Rectal smooth muscle tissue (tissue), 1 donor: ENCODE data around the gene GRIK1.

Experiments used
- H3K27ac ChIP-seq: one replicate; pipeline ENCODE4 v1.7.0; 2013; ENCODE audit warnings: low read depth, low read length, inconsistent platforms
- H3K27me3 ChIP-seq: one replicate; pipeline ENCODE4 v1.7.0; 2013; ENCODE audit warnings: low read length; ENCODE audit not compliant: control insufficient read depth, insufficient read depth
- H3K36me3 ChIP-seq: one replicate; pipeline ENCODE4 v1.7.0; 2013; ENCODE audit warnings: low read length; ENCODE audit not compliant: control insufficient read depth, insufficient read depth
- H3K4me1 ChIP-seq: one replicate; pipeline ENCODE4 v1.7.0; 2013; ENCODE audit warnings: low read length; ENCODE audit not compliant: control insufficient read depth, insufficient read depth
- H3K4me3 ChIP-seq: one replicate; pipeline ENCODE4 v1.7.0; 2013; ENCODE audit warnings: low read length
- H3K9ac ChIP-seq: one replicate; pipeline ENCODE4 v1.7.0; 2013; ENCODE audit warnings: low read length

GRIK1 gene

DNA sequence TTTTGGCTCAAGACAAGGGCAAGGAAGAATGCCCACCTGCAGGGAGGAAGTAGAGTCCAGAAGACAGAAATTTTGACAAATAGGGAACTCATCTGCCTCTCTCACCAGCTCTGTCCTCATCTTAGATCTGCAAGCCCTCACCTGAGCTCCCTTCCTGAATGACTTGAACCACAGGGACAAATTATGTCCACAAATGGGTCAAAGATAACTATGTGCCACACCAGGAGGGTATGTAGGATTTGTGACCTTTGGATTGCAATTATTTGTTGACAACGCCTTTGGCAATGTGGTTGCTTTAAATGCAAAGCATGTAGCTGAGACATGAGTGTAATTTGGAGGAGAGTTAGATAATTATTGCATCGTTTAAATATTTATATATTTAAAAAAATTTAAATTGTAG lies 79.5 kb downstream of the GRIK1 start:
- Histone ChIP-seq H3K36me3 (no peaks in the 10 kb centered on the region), H3K27ac (no peak overlapping the region), H3K9ac (no peak overlapping the region), H3K4me3 (no peak overlapping the region), H3K27me3 (no peaks in the 10 kb centered on the region), H3K4me1 (no peaks in the 10 kb centered on the region)

DNA sequence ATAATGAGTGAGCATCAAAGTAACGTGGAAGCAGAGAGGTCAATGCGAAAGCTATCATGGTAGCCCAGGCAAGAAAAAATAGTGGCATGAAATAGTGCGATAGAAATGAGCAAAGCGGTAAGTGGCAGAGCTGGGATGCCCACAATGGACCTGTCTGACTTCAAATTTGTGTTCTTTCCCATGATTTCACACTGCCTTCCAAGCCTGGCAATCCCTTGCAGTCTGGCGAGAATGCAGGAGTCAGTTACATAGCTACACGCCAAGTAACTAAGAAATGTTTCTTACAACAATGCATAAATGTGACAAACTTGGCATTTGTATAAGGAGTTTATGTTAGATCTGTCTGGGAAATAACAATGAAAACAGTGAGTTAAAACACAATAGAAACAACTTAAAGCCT lies 82.6 kb downstream of the GRIK1 start:
- Histone ChIP-seq H3K27ac (no peak overlapping the region), H3K36me3 (no peaks in the 10 kb centered on the region), H3K9ac (no peak overlapping the region), H3K27me3 (no peaks in the 10 kb centered on the region), H3K4me1 (no peaks in the 10 kb centered on the region), H3K4me3 (no peak overlapping the region)

DNA sequence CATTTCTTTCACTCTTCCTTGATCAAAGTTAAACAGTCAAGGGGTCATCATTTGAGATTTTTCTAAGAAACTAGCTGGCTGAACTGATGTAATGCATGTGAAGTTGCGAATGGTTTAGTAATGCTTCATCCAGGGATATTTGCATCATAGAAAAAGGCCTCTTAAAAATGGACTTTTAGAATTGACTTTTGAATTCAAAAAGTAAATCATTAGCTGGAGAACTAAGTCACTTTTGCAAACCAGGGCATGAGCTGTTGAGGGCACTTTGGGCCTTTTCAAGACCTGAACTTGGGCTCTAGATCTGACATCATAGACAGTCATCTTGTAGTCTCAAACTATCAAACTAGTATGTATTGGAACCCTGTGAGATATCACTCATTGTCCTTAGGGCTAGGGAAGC lies 85.0 kb downstream of the GRIK1 start:
- no peaks in the 10 kb centered on the region for H3K27me3 ChIP-seq
- no peak overlapping the region for H3K27ac ChIP-seq
- no peaks in the 10 kb centered on the region for H3K4me1 ChIP-seq
- H3K4me3 ChIP-seq = no peak overlapping the region
- no peak overlapping the region for H3K9ac ChIP-seq
- no peaks in the 10 kb centered on the region for H3K36me3 ChIP-seq

DNA sequence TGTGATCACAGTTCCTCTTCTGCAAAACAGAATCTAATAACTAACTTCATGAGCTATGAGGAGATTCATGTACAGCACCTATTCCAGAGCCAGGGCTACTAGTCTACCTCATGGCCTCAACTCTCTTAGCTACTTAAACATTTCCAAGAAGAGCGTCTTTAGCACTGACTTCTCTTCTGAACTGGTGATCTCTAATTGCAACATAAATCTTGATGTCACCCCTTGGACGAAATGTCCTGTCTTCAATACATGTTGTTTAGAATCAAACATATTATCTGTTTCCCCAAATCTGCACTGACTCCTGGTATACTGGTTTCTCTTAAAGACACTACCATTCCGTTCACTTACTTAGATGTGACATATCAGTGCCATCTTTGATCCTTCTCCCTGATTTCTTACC lies 88.2 kb downstream of the GRIK1 start:
- H3K9ac ChIP-seq = no peak overlapping the region
- H3K27ac ChIP-seq = no peak overlapping the region
- H3K4me3 ChIP-seq = no peak overlapping the region
- no peaks in the 10 kb centered on the region for H3K4me1 ChIP-seq
- no peaks in the 10 kb centered on the region for H3K36me3 ChIP-seq
- no peaks in the 10 kb centered on the region for H3K27me3 ChIP-seq

DNA sequence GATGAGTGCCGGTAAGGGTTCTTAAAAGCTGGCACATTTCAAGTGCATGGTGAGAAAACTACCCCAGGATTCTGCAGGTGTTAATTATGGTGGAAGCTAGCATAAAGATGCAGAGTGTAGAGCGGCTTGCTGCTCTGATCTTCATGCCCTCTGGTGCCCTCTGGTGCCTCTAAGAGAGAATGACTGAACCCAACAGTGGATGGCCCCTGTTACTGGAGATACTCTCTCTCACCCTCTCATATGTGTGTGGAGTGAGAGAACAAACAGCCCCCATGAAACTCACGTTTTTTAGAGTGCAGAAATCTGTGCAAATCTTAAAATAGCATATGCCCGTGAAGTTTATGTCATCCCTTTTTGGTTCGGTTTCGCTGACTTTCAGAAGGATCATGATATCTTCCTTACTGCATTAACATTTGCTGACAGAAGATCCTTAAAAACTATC lies 90.0 kb downstream of the GRIK1 start:
- no peak overlapping the region for H3K9ac ChIP-seq
- H3K4me1 ChIP-seq = no peaks in the 10 kb centered on the region
- H3K27me3 ChIP-seq = no peaks in the 10 kb centered on the region
- H3K36me3 ChIP-seq = no peaks in the 10 kb centered on the region
- no peak overlapping the region for H3K27ac ChIP-seq
- H3K4me3 ChIP-seq = no peak overlapping the region

DNA sequence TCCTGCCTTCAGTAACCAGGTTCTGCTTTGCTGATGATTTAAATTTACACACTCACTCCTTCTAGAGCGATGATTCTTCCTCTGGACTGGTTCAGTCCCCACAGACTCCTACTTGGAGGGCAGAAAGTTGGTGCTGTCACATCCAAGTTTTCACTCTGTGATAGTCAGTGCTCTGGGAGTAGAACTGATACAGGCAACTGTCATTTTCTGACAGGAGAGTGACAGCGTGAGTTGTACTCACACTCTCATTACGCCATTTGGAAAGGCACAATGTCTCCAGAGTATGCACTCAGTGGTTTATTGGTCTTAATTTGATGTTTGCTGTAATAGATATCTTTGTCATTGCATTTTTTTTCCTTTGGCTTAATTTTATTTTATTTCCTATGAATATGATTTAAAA lies 96.0 kb downstream of the GRIK1 start:
- Histone ChIP-seq H3K9ac (no peak overlapping the region), H3K27me3 (no peaks in the 10 kb centered on the region), H3K4me1 (no peaks in the 10 kb centered on the region), H3K36me3 (no peaks in the 10 kb centered on the region), H3K4me3 (no peak overlapping the region), H3K27ac (no peak overlapping the region)

DNA sequence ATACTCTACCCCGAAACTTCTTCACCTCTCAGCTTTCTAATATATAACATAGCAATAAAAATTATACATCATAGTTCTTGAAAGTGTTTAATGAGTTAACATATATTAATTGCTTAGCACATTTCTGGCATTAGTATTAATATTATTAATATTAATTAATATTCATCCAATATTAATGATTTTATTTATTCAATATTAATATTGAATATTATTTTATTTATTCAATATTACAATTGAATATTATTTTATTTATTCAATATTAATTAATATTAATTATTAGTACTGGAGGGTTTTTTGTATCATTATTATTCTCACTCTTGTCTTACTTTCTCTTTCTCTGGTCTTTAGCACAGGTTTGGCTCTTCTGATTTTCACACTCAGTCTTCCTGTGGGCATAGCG lies 105.2 kb downstream of the GRIK1 start:
- no peak overlapping the region for H3K9ac ChIP-seq
- no peak overlapping the region for H3K4me3 ChIP-seq
- H3K36me3 ChIP-seq = no peaks in the 10 kb centered on the region
- no peak overlapping the region for H3K27ac ChIP-seq
- no peaks in the 10 kb centered on the region for H3K27me3 ChIP-seq
- H3K4me1 ChIP-seq = no peaks in the 10 kb centered on the region

DNA sequence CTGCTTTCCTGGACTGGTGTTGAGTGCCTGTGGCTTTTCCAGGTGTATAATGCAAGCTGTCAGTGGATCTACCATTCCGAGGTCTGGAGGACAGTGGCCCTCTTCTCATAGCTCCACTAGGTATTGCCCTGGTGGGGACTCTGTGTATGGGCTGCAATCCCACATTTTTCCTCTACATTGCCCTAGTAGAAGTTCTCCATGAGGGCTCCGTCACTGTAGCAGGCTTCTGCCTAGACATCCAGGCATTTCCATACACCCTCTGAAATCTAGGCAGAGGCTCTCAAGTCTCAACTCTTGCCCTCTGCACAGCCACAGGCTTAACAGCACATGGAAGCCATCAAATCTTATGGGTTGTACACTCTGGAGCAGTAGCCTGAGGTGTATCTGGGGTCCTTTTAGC lies 107.6 kb downstream of the GRIK1 start:
- Histone ChIP-seq H3K27ac (no peak overlapping the region), H3K27me3 (no peaks in the 10 kb centered on the region), H3K9ac (no peak overlapping the region), H3K4me3 (no peak overlapping the region), H3K4me1 (no peaks in the 10 kb centered on the region), H3K36me3 (no peaks in the 10 kb centered on the region)

DNA sequence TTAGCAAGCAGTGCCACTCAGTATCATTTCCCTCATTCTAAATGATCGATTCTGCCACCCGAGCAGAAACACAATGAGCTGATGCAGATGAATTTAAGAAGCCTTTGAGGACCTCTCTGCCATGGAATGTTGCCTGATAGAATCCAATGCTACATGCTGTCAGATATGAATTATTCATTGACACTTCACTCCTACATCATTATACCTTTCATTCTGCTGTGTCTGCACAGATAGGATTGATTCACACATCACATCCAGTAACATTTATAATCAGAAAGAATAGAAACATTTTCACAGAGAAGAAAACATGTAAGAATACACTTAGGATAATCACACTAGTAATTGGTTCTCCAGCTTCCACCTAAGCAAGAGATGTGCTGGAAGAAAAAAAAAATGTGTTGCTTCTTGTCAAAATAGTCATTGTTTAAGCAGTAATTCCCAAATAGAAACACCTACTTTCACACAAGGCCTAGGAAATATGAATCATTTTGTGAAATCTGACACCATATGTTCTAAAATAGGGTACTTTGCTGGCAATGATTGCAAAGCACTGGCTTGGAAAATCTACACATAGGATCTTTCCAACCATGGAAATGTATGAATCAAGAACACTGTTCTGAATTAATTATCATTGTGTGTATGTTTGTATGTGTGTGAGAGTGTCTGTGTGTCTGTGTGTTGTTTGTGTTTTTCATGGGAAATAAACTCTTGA lies 110.1 kb downstream of the GRIK1 start:
- no peak overlapping the region for H3K4me3 ChIP-seq

DNA sequence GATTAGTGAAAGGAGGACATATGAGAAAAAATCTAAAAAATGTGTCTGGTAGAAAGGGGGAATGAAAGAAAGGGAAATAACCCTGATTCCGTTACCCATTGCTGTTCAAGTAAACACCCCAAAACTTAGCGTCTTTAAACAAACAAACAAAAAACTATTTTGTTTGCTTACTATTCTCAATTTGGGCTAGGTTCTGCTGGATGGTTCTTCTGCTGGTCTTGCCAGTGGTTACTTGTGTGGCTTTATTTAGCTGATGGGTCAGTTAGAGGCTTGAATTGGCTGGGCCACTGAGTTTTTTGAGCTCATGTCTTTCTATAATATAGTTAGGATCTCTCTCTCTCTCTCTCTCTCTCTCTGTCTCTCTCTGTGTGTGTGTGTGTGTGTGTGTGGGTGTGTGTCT lies 112.1 kb downstream of the GRIK1 start:
- no peaks in the 10 kb centered on the region for H3K27me3 ChIP-seq
- H3K27ac ChIP-seq = no peak overlapping the region
- no peak overlapping the region for H3K9ac ChIP-seq
- H3K4me3 ChIP-seq = no peak overlapping the region
- no peaks in the 10 kb centered on the region for H3K4me1 ChIP-seq
- H3K36me3 ChIP-seq = no peaks in the 10 kb centered on the region

More for the DNA sequence above, 110.1 kb downstream of the GRIK1 start:
- Histone ChIP-seq H3K9ac (no peak overlapping the region), H3K4me1 (no peaks in the 10 kb centered on the region), H3K27ac (no peak overlapping the region), H3K36me3 (no peaks in the 10 kb centered on the region), H3K27me3 (no peaks in the 10 kb centered on the region)

DNA sequence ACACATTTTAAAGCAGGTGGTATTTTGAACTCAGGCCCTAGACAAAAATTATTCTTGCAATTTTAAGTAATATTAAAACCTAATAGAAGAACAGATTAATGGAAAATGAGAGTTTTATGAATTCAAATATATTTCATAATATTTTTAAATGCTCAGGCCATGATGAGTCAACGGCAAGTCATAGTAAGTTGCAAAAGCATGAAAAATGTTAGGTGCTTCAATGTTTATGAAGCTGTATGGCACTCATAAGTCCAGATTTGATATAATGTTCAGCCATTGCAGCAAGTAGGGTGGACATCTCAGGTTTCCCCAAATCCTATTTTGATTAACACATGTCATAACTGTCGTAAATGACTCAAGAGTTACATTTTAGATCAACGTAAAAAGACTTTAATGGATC lies 112.6 kb downstream of the GRIK1 start:
- H3K27ac ChIP-seq = no peak overlapping the region
- H3K36me3 ChIP-seq = no peaks in the 10 kb centered on the region
- no peak overlapping the region for H3K4me3 ChIP-seq
- no peaks in the 10 kb centered on the region for H3K27me3 ChIP-seq
- no peak overlapping the region for H3K9ac ChIP-seq
- H3K4me1 ChIP-seq = no peaks in the 10 kb centered on the region

DNA sequence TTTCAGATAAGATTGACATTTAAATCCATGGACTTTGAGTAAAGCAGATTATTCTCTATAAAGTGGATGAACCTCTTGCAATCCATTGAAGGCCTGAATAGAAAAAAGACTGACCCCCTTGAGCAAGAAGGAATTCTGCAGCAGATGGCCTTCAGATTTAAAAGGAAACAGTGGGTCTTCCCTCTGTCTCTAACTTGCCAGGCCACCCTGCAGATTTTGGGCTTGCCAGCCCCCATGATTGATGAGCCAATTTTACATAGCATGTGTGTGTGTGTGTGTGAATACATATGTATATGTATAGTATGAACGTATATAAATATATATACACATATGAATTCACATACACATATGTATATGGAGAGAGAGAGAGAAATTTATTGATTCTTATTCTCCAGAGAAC lies 113.4 kb downstream of the GRIK1 start:
- no peaks in the 10 kb centered on the region for H3K4me1 ChIP-seq
- no peaks in the 10 kb centered on the region for H3K27me3 ChIP-seq
- H3K4me3 ChIP-seq = no peak overlapping the region
- no peak overlapping the region for H3K9ac ChIP-seq
- H3K36me3 ChIP-seq = no peaks in the 10 kb centered on the region
- no peak overlapping the region for H3K27ac ChIP-seq

DNA sequence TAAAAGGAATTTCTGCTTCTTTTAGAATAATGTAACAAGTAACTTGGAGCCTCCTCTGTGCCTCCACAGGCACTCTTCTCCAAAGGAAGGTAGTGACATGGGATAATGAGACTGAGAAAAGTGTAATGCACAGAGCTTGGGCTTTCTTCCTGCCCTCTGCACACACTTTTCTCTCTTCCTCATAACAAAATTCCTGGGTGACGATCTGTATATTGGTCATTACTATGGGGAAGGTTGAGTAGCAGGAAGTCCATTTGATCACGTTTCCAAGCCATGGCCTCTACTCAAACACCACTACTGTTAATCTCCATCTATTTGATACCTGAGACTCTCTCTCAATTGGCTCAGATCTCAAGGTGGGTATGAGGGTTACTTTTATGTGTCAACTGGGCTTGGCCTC lies 113.9 kb downstream of the GRIK1 start:
- Histone ChIP-seq H3K9ac (no peak overlapping the region), H3K27me3 (no peaks in the 10 kb centered on the region), H3K36me3 (no peaks in the 10 kb centered on the region), H3K4me1 (no peaks in the 10 kb centered on the region), H3K27ac (no peak overlapping the region), H3K4me3 (no peak overlapping the region)
